Hematopoietic multipotent progenitor cell treated with erythropoietin and hydrocortisone succinate and interleukin-3 and kit ligand, for 8 days (in vitro differentiated cells): ENCODE data around the gene STAB2.

ENCODE experiments used
- DNase-seq: peaks from one replicate; pipeline ENCODE4 v3.0.0-alpha.2; 2015

Gene STAB2

GRCh38 chr12:103586791-103587370 lies at the start of gene STAB2:
TSS of gene STAB2 (plus strand) at chr12:103587273. CDS start at chr12:103587477, 204 bp downstream.
- DNase-seq: no peak

GRCh38 chr12:103538397-103538796 lies 48.7 kb upstream of the STAB2 start:
- no peak for DNase-seq

- DNase-seq: no peak
Measured at GRCh38 chr12:103540319-103540718, 46.8 kb upstream of the STAB2 start.

- DNase-seq: no peak
Measured at GRCh38 chr12:103542078-103542477, 45.0 kb upstream of the STAB2 start.

- DNase-seq: no peak
Measured at GRCh38 chr12:103546959-103547358, 40.1 kb upstream of the STAB2 start.

GRCh38 chr12:103547376-103547775 lies 39.7 kb upstream of the STAB2 start:
- no peak for DNase-seq

GRCh38 chr12:103547929-103548328 lies 39.1 kb upstream of the STAB2 start:
- no peak for DNase-seq

- peak; percentile 71 for DNase-seq
Measured at GRCh38 chr12:103548622-103549601, 38.2 kb upstream of the STAB2 start.

GRCh38 chr12:103556890-103557627 lies 30.0 kb upstream of the STAB2 start:
- no peak for DNase-seq

- no peak for DNase-seq
Measured at GRCh38 chr12:103557628-103558010, 29.5 kb upstream of the STAB2 start.

- no peak for DNase-seq
Measured at GRCh38 chr12:103558879-103559278, 28.2 kb upstream of the STAB2 start.

- no peak for DNase-seq
Measured at GRCh38 chr12:103560604-103561101, 26.4 kb upstream of the STAB2 start.

GRCh38 chr12:103561174-103561573 lies 25.9 kb upstream of the STAB2 start:
- DNase-seq: no peak

GRCh38 chr12:103566398-103566797 lies 20.7 kb upstream of the STAB2 start:
- DNase-seq: no peak

GRCh38 chr12:103569278-103569677 lies 17.8 kb upstream of the STAB2 start:
- no peak for DNase-seq

GRCh38 chr12:103571286-103571685 lies 15.8 kb upstream of the STAB2 start:
- DNase-seq: no peak

GRCh38 chr12:103572312-103573045 lies 14.6 kb upstream of the STAB2 start:
- DNase-seq: no peak

- DNase-seq: no peak
Measured at GRCh38 chr12:103573185-103573584, 13.9 kb upstream of the STAB2 start.

GRCh38 chr12:103578926-103579325 lies 8.1 kb upstream of the STAB2 start:
- DNase-seq: no peak

- no peak for DNase-seq
Measured at GRCh38 chr12:103580026-103580425, 7.0 kb upstream of the STAB2 start.

- no peak for DNase-seq
Measured at GRCh38 chr12:103583008-103583407, 4.1 kb upstream of the STAB2 start.

GRCh38 chr12:103586132-103586531 lies 941 bp upstream of the STAB2 start:
- DNase-seq: peak; percentile 4

GRCh38 chr12:103588680-103589079 lies 1.6 kb downstream of the STAB2 start:
- DNase-seq: no peak
